ENCODE results near the gene CIAO3.

Gene CIAO3

DNA sequence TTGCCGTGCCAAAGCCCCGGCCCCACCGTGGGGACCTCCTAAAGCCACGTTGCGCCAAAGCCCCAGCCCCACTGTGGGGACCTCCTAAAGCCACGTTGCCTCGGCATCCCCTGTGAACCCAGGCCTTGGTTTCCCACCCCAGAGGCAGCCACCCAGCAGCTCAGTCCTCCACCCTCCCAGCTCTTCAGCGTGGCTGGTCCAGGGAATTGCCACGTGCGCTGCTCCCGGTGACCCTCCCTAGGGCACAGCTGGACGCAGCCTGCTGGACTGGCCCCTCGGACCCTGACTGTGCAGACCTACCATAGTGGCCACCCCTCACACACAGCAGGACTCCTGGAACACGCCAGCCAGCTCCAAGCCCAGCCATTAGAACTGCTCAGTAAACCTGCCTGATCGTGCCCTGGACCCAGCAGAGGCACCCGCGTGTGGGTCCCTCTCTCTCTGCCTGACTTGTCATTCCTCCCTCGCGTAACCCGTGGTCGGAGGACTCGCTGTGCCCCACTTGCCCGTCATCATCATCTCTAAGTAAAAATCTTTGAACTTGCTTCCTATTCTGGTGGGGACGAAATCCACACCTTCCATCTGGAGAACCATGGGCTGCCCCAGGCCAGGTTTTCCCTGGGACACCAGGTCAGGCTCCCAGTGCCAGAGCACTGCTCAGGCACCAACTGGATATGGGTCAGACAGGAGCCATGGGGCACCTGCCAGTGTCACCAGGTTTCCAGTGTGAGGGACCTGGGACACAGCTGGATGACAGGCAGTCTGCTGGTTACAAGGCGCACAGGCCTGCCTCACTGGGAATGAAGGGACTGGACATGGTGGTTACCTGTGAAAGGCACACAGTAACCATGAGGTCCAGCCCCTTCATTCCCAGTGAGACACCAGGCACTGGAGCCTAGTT is 5.6 kb downstream of the CIAO3 start:
- no peak for DNase-seq (ENCODE audit: low spot score)

DNA sequence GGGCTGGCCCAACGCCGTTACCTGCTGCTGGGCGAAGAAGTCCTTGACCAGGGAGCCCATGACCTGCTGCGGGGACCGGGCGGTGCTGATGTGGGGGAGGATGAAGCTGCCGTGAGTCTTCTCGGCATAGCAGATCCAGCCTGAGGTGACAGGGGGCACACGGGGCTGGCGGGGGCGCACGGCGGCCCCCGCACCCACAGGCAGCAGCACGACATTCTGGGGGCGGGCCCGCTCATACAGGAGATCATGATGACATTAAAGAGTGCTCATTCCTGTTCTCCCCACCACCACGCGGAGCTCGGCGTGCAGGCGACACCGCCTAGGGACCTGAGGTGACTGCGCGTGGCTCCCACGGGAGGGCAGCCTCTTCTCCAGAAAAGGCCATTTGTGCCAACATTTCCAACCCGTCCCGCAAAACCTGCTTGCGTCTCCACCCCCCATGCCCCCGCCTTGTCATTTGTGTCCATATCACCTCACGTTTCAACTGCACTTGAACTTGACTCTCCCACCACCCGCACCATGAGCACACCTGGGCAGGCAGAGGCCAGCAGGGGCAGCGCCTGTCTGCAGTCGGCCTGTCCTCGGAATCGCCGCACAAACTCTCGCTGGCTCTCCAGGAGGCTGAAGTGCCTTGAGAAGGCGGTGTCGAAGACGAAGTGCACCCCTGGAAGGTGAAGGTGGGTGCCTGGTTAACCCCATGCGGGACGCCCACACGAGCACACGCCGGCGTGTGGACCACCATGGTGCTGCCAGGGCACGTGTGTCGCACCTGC is 6.4 kb downstream of the CIAO3 start:
- no peak for DNase-seq (ENCODE audit: low spot score)

DNA sequence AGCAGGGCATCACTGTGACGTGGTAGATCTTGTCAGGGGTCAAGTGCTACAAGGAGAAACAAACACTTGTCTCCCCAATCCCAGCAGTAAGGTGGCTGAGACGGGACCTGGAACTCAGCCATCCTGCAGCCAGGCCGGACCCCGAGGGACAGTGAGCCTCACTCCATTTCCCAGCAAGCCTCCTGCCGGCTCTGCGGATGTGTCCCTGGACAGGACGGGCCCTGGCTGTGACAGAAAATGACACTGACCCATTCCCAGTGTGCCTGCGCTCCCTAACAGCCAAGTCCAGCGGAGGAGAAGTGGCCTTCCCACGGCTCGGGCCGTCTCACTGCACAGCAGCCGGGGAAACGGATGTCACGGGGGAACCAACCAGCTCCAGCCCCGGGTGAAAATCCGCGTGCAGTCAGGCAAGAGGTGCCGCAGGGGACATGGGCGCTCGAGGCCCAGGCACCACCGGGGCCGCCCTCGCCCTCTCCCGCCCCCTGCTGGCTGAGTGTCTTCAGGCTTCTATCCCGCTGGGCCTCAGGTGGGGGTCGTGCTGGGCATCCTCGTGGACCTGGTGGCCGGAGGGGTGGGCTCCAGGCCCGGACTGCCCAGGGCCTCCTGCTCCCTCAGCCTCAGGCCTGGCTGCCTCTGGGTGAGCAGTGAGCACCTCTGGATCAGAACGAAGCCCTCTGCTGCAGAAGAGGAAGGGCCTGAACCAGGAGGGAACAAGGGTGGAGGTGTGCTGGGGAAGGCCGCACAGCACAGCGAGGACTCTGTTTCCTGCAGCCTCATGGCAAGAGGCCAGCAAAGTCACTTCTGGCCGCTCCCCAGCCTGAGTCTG is 7.2 kb downstream of the CIAO3 start:
- DNase-seq (ENCODE audit: low spot score) = no peak

DNA sequence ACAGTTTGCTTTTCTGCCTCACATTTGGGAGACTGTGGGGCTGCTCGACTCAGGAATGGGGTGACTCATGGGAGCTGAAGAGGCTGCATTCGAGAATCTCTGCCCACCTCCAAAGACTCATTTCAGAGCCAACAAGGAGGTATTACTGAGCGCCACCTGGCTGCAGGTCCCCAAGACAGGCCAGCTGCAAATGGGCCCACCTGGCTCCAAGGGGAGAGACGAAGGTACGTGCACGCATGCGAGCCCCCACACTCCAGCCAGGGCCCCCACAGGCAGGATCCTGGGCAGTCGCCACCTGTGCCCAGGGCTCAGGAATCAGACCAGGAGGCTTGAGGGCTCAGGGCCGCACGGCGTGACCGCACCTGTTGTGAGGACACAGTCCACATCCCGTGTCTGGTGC is 7.9 kb downstream of the CIAO3 start:
- DNase-seq (ENCODE audit: low spot score) = no peak

DNA sequence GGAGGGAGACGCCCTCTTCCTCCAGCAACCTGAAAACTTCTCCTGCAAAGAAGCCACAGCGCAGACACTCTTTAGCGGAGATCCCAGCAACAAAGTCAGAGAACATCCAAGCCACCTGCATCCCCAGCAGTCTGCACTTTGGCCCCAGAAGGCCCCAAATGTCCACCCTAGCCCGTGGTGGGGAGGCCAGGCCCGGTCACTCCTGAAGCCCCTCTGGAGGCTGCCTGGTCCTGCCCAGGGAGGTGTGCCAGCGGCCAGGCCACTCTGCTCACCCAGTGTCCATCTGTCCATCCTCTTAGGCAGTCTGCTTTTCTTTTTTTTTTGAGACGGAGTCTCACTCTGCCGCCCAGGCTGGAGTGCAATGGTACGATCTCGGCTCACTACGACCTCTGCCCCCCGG is 8.5 kb downstream of the CIAO3 start:
- no peak for DNase-seq (ENCODE audit: low spot score)

DNA sequence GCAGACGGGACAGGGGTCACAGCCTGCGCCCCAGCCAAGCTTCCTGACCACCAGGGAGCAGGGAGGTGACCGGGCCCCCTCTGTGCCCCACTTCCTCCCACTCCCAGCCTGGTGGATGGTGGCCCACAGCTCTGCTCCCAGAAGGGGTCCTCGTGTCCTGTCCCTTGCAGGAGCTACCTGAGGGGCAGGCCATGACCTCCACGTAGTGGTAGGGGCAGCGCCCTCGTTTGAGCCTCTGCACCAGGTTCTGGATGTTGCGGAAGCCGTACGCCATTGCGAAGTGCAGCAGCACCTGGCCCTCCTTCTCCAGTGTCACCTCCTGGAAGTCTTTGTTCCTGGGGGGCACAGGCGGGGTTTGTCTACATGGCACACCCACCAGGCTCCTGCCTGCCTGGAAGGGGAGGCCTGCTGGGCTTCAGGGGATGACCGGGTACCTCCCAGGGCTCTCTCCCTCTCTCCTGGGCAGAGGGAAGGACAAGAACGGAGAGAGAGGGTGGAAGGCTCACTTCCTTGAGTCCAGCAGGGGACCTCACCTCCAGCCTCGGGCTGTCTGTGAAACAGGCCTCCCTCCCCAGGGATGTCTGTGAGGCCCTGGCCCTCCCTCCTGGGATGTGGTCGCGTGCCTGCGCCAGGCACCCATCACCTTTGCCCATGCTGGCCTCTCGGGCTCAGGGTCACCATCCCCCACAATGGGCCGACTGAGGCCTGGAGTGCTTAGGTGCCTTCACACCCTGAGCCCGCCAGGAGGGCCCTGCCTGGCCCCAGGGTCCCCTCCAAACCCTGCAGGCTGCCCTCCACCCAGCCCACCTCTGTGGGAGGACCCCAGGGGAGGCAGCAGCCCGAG is 9.9 kb downstream of the CIAO3 start:
- no peak for DNase-seq (ENCODE audit: low spot score)

DNA sequence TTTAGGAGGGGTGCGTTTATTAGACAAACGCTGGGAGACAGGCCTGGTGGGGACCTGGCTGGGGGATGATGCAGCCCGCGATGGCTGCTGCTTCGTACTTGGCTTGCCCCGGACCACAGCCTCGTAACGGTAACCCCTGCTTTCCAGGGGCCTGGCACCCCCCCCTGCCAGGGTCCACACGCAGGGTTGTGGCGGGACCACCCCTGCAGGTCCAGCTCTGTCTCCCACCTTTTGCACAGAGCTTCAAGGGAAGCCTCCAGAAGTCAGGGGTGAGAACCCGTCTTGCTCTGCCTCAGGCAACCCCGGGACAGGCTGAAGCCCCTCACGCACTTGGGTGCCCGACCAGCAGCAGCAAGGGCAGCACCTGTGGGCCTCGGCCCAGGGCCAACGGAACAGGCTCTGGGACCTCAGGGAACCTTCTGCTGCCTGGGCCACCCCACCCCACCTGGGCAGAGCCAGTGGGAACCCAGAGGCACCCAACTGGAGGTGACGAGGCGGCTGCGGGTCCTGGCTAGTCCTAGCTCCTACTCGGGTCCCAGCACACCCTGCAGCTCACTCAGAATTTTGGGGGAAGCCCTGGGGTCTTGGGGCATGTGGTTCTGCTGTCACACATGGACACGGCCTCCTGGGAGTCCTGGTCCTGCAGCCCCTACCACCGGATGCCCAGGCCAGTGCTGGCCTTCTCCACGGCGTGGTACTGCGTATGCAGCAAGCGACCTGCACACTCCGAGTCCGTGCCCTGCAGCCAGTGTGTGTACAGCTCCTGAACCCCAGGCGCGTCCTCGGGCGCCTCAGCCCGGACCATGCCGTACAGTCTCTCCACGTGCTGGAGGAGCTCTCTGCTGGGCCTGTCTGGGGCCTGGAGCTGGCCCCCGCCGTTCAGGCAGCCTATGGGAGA is 10.8 kb downstream of the CIAO3 start:
- DNase-seq (ENCODE audit: low spot score) = no peak

DNA sequence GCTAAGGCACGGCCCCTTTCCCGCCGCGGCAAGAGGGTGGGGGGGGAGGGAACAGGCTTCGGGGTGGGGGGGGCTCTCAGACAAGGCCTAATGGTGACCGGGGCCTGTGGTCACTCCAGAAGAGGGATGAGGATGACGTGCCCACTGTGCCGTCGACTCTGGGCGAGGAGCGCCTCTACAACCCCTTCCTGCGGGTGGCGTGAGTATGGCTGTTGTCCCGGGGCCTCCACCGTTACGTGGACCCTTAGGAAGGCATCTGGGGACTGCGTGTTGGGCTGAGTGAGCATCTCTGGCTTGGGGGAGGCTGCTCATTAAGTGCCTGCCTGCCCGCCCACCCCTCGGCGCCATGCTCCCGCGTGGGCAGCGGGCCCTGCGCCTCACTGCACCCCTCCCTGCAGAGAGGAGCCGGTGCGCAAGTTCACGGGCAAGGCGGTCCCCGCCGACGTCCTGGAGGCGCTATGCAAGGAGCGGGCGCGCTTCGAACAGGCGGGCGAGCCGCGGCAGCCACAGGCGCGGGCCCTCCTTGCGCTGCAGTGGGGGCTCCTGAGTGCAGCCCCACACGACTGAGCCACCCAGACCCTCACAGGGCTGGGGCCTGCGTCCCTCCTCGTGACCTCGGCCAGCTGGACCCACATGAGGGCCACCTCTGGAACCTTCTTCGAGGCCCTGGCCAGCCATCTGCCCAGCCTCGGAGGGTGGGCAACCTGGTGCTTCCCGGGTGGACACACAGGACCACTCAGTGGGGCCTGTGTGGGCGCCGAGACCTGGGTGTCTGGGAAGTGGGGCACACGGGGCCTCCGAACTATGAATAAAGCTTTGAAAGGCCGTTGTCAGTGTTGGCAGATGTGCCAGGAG is 11.7 kb downstream of the CIAO3 start:
- no peak for DNase-seq (ENCODE audit: low spot score)

DNA sequence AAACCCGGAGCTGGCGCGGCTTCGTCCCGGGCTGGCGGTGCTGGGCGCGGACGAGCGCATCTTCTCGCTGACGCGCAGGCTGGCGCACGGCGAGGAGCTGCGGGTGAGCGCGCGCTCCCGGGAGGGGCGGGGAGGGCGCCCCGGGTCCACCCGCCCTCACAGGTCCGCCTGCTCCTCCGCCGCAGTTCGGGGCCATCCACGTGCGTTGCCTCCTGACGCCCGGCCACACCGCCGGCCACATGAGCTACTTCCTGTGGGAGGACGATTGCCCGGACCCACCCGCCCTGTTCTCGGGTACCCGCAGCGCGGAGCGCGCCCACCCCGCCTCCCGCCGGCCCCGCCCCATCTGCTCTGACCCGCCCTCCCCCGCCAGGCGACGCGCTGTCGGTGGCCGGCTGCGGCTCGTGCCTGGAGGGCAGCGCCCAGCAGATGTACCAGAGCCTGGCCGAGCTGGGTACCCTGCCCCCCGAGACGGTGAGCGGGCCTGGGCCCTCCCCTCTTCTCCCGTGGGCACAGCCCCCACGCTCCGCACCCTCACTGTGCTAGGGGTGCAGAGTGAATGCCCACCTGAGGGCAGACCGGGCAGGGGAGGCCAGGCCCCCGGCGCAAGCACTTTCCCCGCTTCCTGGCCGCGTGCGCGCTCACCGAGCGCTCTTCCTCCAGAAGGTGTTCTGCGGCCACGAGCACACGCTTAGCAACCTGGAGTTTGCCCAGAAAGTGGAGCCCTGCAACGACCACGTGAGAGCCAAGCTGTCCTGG is 12.5 kb downstream of the CIAO3 start:
- DNase-seq (ENCODE audit: low spot score) = peak; percentile 88

DNA sequence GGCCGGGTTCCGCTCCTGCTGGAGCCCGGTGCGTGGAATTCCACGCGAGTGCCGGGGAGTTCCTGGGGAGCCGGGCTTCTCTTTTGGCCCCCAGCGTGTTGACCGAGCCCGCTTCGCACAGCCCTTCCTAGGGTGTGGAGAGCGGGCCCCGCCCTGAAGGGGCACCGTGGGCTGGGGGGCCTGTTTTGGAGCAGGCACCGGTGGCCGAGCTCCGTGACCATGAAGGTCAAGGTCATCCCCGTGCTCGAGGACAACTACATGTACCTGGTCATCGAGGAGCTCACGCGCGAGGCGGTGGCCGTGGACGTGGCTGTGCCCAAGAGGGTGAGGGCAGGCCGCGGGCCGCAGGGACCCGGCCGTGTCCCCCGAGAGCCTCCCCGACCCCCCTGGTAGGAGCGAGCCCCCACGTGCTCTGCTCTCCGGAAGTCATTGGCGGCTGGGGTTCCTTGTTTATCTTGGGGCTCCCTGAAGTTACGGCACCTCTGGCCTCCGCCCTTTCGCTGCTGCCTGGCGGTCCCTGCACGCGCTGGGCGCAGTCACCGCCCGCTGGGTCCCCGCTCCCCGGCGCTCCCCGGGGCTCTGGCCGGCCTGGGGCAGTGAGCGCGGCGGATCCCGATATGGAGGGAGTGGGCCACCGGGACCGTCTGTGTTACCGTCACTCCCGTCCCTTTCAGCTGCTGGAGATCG is 13.4 kb downstream of the CIAO3 start:
- no peak for DNase-seq (ENCODE audit: low spot score)

DNA sequence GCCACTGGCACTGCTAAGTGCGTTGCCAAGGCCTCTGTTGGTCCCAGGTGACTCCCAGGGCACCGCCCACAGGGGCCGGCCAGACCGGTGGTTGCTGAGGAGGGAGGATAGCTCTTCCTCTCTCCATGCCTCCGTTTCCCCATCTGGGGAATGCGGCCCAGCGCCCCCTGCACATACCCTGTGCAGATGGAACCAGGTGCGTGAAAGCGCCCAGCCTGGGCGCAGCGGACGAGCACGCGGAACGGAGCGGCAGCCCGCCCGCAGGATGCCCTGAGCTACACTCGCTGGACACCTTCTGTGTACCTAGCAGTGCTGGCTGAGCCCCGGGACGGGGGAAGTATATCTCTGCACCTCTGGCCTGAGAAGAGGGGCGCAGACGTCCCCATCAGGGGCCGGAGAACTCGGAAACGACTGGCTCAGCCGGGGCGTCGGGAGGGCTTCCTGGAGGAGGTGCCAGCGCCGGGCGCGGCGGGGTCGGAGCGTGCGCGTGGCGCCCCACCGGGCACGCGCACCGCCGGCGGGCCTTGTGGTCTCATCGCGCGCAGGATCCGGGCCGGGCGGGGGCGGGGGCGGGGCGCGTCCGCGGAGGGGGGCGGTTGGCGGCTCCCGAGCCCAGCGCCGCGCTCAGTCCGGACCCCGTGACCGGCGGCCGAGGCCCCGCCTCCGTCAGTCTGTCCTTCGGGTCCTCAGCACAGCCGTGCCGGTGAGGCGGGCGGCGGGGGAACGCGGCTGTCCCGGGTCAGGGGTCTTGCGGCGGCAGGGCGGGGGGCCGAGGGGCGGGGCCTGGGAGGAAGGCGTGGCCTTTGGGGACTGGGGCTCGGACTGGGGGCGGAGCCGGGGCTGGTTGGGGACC is 14.1 kb downstream of the CIAO3 start, which contains the start of the genes CCDC78 and HAGHL:
Gene CCDC78 (minus strand): TSS at position 6 of the 853 bp plus-strand sequence. CDS start 76 bp downstream, outside the sequence.
Gene HAGHL (plus strand): TSS at position 669 of the 853 bp plus-strand sequence. CDS start 404 bp downstream, outside the sequence.
- DNase-seq (ENCODE audit: low spot score) = peak; percentile 58

DNA sequence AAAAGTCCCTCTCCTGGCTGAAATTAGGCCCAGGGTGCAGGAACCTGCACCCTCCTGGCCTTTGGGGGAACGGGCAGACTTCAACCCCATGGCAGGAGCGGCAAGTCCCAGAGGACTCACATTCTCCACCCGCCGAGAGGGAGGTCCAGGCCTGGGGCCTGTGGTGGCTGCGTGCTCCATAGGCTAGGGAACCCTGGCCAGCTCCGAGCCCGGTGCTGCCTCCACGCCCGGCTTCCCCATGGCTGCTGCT is 14.7 kb downstream of the CIAO3 start:
- no peak for DNase-seq (ENCODE audit: low spot score)

DNA sequence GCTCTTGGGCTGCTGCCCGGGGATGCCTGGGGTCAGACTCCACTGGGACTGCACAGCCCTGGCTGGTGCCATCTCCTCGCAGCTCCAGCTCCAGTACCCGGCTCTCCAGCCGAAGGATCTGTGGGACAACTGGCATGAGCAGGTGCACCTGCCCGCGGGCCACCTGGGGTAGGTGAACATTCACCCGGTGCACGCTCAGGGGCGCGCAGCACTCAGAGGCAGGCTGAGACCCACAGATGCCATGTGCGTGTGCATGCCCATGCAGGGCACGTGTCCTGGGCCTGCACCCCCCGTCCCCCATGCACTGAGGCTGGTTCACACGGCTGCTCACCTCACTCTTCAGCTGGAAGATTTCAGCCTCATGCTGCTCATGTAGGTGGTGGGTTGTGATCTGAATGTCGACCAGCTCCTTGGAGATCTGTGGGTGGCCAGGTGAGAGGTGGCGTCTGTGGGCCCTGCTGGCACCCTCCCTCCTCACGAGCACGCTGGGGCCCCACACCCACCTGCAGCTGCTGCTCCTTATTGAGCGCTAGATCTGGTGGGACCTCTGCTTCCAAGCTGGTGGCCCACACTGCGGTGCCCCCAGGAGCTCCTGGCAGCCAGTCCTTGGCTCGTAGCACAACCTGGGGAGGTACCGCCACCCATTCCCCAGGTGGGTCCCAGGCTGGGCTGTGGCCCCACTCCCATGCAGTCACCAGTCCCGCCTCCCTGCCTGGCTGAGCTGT is 15.2 kb downstream of the CIAO3 start:
- no peak for DNase-seq (ENCODE audit: low spot score)

DNA sequence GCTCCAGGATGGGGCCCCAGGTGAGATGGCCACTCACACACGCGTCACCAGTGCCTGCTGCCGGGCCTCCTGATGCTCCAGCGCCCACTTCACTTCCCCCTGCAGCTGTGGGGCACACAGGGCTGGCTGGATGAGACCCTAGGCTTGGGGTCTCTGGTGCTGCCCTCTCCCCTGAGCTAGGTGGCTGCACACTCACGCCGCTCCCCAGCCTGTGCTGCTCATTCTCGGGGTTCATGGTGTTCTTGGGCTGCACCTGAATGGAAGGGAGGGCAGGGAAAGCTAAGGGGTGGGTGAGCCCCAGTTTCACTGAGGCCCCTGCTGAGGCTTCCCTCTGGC is 15.8 kb downstream of the CIAO3 start:
- DNase-seq (ENCODE audit: low spot score) = no peak

DNA sequence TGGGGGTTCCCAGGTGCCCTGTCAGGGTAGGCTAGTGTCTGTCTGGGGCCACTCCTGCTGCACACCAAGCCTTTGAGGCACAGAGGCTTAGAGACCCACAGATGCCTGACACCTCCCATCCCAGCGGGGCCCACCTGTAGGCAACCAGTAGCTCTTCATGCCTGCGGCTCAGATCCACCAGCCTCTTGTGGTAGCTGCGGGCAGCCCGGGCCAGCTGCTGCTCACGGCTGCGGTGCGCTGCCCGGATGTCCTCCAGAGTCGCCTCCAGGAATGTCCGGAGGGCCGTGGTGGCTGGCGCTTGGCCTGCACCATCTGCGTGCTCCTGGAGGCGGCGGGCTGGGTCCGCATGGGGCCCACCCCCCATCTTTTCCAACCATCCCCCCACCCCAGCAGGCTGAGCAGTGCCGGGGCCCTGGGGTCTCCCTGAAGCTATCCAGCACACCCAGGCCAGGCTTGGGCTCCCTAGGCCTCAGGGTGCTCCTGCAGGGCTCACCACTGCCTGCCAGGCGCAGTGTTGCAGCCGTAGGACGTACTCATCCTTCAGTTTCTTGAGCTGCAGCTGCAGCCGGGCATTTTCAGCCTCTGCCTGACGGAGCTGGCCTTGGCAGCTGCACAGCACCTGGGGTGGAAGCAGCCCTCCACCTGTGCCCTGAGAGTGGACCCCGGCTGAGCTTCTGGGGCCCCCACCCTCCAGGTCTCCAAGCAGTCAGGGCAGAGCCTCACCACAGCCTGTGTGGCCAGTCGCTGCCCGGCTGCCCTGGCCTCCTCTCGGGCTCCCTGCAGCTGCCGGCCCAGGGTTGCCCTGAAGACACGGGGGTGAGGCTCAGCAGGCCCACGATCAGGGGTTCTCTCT is 16.4 kb downstream of the CIAO3 start:
- DNase-seq (ENCODE audit: low spot score) = no peak

DNA sequence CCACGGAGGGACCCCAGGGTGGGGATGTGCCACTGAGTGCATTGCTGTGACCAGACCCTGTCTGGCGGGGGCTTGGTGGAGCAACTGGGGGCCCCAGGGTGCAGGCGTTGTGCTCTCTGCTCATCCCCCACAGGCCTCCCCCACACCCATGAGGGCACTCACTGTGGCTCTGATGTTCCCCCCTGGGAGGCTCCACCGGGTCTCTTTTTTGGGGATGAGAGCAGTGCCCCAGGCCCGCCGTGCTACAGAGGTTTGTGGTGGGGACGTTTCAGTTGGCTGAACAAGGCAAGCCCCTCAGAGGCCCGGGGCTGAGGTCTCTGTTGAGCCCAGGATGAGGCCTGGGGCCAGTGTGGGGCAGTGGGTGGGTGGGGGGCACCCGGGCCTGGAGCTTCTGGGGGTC is 17.1 kb downstream of the CIAO3 start:
- no peak for DNase-seq (ENCODE audit: low spot score)

Measured in kidney tubule cell (primary cell).